OCI-M2 (cell line): ENCODE measurements around the gene LEAP2.
"Not testable (repeated sequence)": the region's sequence is repeated elsewhere in the genome, so short reads cannot be mapped to it uniquely, and the experiment has no call there.

Source experiments
- DNase-seq: peaks from one replicate; lab custom pipeline; 2025; ENCODE audit not compliant: unreplicated experiment; lab: John Stamatoyannopoulos, UW

The LEAP2 gene

GRCh38 chr5:132840313-132840712 is 33.2 kb upstream of the LEAP2 start:
- DNase-seq, result no peak

GRCh38 chr5:132840896-132841295 is 32.6 kb upstream of the LEAP2 start:
- no peak for DNase-seq

- no peak for DNase-seq
Measured at GRCh38 chr5:132841305-132841704, 32.2 kb upstream of the LEAP2 start.

GRCh38 chr5:132848270-132848669 is 25.2 kb upstream of the LEAP2 start:
- no peak for DNase-seq

GRCh38 chr5:132849347-132849746 is 24.1 kb upstream of the LEAP2 start:
- no peak for DNase-seq

GRCh38 chr5:132850066-132850465 is 23.4 kb upstream of the LEAP2 start:
- DNase-seq, result no peak

- DNase-seq, result no peak
Measured at GRCh38 chr5:132853323-132853722, 20.1 kb upstream of the LEAP2 start.

GRCh38 chr5:132853790-132854189 is 19.7 kb upstream of the LEAP2 start:
- no peak for DNase-seq

- no peak for DNase-seq
Measured at GRCh38 chr5:132854301-132854700, 19.2 kb upstream of the LEAP2 start.

- not testable (repeated sequence) for DNase-seq
Measured at GRCh38 chr5:132854992-132855391, 18.5 kb upstream of the LEAP2 start.

GRCh38 chr5:132856011-132856410 is 17.5 kb upstream of the LEAP2 start:
- no peak for DNase-seq

- no peak for DNase-seq
Measured at GRCh38 chr5:132859889-132860437, 13.5 kb upstream of the LEAP2 start.

- no peak for DNase-seq
Measured at GRCh38 chr5:132860742-132861141, 12.7 kb upstream of the LEAP2 start.

- DNase-seq, result no peak
Measured at GRCh38 chr5:132865668-132866341, 7.7 kb upstream of the LEAP2 start.

- DNase-seq, result peak; percentile 90
Measured at GRCh38 chr5:132866342-132867045, 7.0 kb upstream of the LEAP2 start, which contains the start of the genes GDF9 and UQCRQ. GDF9 (minus strand) TSS chr5:132866469; CDS start chr5:132864533, 1,936 bp downstream. UQCRQ (plus strand) TSS chr5:132866642; CDS start chr5:132866882, 240 bp downstream.

- no peak for DNase-seq
Measured at GRCh38 chr5:132867046-132867451, 6.4 kb upstream of the LEAP2 start.

GRCh38 chr5:132868754-132869153 is 4.7 kb upstream of the LEAP2 start:
- DNase-seq, result no peak

- no peak for DNase-seq
Measured at GRCh38 chr5:132870801-132871200, 2.7 kb upstream of the LEAP2 start.

GRCh38 chr5:132871459-132872284 is 1.8 kb upstream of the LEAP2 start:
- no peak for DNase-seq

GRCh38 chr5:132872788-132873118 is 715 bp upstream of the LEAP2 start:
- DNase-seq, result no peak

- no peak for DNase-seq
Measured at GRCh38 chr5:132873930-132874271, 433 bp downstream of the LEAP2 start.
